HG03066 (cell line): ENCODE data around the gene OTUB1.

Experiments used
- ATAC-seq: cut with Tn5 transposase; IDR thresholded peaks from one replicate; pipeline ENCODE4 v1.9.1; 2021; ENCODE audit warnings: low read depth; ENCODE audit not compliant: unreplicated experiment

OTUB1 gene

GRCh38 chr11:63974259-63975143, 11.7 kb upstream of the OTUB1 start, which contains the start of gene COX8A:
COX8A (plus strand) TSS chr11:63974620; CDS start chr11:63974681, 61 bp downstream.
- ATAC-seq, result peak; percentile 98

GRCh38 chr11:63978551-63979239, 7.5 kb upstream of the OTUB1 start:
- no peak for ATAC-seq

DNA sequence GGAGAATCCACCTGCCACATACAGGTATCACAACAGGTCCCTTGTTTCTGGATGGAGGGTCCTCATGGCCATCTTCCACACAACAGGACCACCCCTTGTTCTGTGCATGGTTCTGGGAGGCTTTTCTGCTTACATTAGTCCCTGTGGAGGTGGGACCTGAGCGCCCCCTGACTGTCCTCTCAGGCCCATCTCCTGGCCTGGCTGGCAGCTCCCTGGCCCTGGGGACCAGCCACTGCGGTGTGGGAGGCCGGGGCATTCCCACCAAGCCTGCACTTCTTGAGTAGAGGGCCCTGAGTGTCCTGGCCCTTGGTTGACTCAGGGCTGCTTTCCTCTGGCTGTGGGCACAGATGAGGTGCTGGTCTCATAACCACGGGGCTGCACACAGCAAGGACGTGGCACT, 6.8 kb upstream of the OTUB1 start:
- ATAC-seq, result no peak

DNA sequence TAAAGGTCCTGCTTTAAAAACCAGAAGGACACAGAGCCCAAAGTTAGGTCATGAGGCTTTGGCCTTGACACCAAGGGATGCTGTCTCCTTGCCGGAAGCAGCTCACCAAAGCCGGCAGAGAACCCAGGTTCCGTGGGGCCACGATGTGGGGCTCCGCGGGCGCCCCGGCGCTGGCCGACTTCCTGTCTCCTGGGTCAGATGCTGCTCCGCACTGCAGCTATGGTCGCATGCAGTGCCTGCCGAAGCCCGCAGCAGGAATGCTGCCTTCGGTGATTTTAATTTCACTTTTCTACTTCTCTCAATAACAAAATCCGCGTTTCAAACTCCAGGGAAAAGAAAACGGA, 454 bp upstream of the OTUB1 start:
- peak; percentile 62 for ATAC-seq

DNA sequence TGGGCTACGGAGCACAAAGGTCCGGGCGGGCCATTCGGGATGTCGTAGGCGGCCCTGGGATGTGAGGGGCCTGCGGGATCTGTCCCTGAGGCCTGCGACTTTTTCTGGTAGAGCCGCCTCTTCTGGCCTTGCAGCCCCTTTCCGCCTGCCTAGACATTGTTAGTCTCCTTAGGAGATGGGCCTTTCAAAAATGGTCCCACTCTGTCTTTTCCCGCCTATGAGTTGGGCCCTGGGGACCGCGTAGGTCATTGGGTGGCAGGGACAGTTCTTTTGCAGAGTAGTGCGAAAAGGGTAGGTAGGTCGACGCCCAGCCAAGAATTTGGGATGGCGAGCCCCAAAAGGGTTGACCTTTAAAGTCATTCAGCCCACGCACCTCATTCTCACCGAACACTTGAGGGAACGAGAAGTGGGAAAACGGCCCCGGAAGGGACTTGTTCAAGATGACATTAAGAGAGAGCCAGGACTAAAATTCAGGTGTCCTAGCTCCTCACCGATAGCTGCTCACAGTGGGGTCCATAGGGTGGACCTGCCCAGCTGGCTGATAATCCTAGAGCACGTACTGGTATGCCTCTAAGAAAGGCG, 785 bp downstream of the OTUB1 start:
- no peak for ATAC-seq

GRCh38 chr11:63991558-63991957, 5.3 kb downstream of the OTUB1 start:
- ATAC-seq, result no peak

GRCh38 chr11:63993100-63993499, 6.9 kb downstream of the OTUB1 start:
- ATAC-seq, result no peak

DNA sequence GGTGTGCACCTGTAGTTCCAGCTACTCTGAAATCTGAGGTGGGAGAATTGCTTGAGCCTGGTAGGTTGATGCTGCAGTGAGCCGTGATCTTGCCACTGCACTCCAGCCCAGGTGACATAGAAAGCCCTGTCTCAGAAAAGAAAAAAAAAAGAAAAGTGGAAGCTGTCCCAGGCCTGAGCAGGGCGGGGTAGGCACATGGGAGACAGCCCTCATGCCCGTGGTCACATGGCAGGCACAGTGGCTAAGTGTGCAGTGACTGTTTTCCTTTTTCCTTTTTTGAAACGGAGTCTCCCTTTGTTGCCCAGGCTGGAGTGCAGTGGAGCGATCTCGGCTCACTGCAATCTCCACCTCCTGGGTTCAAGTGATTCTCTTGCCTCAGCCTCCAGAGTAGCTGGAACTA, 7.8 kb downstream of the OTUB1 start:
- ATAC-seq, result no peak

DNA sequence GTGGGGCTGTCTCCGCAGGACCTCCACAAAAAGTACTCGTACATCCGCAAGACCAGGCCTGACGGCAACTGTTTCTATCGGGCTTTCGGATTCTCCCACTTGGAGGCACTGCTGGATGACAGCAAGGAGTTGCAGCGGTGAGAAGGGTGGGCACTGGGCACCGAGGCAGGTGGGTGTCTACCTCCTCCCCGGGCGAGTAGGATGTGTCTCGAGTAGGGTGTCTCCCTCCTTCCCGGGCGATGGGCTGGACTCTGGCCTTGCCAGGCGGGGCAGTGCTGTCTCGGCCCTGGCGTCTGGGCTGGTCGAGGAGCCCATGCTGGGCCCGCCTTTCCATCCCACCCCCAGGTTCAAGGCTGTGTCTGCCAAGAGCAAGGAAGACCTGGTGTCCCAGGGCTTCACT, 10.3 kb downstream of the OTUB1 start:
- ATAC-seq, result no peak

GRCh38 chr11:63997104-63997700, 11.0 kb downstream of the OTUB1 start:
- ATAC-seq, result no peak

- ATAC-seq, result no peak
Observed at GRCh38 chr11:63997801-63998337, 11.6 kb downstream of the OTUB1 start.

DNA sequence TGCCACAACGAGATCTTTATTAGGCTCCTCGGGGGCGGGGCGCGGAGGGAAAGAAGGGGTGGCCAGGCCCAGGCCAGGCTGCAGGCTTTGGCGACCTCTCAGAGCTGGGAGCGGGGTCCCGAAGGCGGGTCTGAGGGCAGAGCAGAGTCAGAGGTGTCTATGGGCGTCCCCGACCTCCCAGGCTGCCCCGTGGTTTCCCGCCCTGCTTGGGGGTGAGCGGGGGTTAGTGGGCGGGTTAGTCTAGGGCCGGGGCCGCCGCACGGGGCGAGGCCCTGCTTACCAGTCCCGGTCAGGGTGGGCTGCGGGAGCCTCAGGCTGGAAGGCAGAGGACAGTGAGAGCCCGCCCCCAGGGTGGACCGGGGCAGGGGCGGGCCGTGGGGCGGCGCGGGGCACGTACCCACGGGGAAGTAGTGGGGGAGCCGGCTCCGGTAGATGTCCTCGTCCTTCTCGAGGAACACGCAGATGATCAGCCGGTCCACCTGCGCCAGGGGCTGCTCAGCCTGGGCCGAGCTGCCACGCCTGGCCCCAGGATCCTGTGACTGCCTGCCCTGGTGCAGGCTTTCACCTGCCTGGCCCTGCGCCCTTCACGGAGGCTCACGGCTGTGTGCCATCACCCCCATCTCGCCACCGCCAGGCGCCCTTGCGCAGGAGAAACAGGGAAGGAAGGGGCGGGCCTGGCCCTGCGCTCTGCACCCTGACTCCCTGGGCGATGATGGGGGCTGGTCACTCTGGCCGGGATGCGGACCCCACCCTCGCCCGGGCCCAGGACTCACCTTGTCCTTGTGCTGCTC, 12.5 kb downstream of the OTUB1 start:
- ATAC-seq, result no peak

DNA sequence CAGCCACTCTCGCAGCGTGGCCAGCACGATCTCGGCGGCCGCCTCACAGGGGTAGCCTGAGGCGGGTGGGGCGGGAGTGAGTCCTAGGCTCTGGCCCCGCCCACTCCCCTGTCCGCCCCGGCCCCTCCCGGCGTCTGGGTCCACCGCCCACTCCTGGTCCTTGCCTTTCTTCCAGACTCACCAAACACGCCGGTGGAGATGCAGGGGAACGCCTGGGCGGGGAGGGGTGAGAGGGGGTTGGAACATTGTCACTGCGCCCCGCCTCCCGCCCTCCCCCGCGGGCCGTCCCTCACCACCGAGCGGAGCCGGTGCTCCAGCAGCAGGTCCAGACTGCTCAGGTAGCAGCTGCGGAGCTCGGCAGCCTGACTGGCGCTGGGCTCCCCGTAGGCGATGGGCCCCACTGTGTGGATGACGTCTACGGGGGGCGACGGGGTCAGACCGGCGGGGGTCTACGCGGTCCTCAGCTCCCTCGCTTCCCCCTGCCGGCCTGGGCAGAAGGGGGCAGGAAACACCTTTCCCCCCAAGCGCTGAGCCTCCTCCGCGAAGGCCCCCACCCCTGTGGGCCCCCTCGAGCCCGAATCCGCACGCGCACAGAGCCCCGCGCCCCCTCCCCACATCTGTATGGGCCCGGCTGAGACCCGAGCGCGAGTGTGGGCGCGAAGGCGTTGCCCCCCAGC, 13.2 kb downstream of the OTUB1 start:
- ATAC-seq, result no peak

DNA sequence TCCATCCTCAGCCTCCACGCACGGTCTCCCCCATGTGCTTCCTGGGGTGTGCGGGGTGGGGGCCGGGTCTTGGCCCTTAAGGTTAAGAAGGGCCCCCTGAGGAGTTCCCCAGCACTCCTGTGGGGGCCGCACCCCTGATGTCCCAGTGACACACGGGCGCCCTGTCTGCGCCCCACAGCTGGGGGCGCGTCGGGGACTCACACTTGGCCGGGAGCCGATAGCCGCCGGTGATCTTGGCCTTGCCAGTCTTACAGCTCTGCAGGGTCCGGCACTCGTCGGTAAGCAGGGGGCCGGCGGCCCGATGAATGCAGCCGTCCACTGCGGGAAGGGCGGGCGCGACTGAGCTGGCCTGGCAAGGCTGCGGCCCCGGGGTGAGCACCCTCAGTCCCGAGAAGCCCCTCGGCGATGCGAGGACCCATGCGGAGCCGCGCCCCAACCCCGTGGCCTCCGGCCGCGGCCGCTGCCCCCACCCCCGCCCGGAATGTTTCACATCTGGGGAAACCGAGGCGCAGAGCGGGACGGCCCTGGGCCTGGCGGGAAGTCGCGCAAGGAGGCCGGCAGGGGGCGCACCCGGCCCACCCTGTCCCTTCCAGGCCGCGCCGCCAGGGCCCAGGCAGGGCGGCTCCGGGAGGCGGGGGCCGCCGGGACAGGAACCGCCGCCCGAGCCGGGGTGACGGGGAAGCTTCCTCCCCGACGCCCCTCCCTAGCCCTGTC, 13.9 kb downstream of the OTUB1 start:
- ATAC-seq, result no peak

DNA sequence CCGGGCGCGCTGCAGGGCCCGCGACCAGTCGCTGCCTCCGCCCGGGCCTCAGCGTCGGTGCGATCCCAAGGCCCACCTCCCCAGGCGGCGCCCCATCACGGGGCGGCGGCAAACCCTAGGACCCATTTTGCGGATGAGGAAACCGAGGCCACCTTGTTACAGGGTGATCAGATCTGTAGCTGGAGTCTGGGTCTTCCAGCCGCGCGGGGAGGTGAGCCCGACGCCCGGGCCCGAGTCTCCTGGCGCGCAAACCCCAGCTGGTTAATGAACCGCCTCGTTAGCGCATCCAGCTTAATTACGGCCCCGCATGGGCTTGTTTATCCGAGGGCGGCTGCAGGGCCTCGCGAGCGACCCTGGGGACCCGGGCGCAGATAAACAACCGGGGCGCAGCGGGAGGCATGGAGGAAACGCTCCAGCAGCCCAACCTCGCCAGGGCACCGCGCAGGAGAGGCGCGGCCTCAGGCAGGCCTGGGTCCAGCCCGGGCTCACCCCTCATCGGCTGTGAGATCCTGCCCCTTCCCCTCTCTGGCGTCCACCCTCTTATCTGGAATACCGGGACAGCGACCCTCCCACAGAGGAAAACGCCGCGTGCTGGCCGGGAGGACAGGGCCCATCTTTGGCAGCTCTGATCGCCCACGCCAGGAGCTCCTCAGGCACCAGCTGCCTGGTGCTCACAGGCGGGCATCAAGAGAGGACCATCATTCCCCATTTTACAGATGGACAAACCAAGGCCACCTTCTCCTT, 14.7 kb downstream of the OTUB1 start:
- no peak for ATAC-seq

GRCh38 chr11:64001484-64002420, 15.5 kb downstream of the OTUB1 start:
- ATAC-seq, result no peak
